ENCODE measurements around the gene TFAM.

TFAM gene

GRCh38 chr10:58396057-58396456 lies 10.8 kb downstream of the TFAM start:
- H3K27me3 ChIP-seq (ENCODE audit: control insufficient read depth in 1 of 2, insufficient read depth in 1 of 2, low read length in 2 of 2): no peaks in the 10 kb centered on the region

GRCh38 chr10:58397830-58398229 lies 12.6 kb downstream of the TFAM start:
- no peak overlapping the region for H2AFZ ChIP-seq (ENCODE audit: low read depth, low read length)
- no peak overlapping the region for H3K23ac ChIP-seq (ENCODE audit: low read length in 2 of 2)
- no peak overlapping the region for H2BK12ac ChIP-seq (ENCODE audit: low read length in 2 of 2)
- H2BK5ac ChIP-seq (ENCODE audit: low read depth, low read length, poor library complexity, severe bottlenecking): no peak overlapping the region
- H3K27ac ChIP-seq (ENCODE audit: low read length, poor library complexity, severe bottlenecking): no peak overlapping the region
- H2AK5ac ChIP-seq (ENCODE audit: low read length, severe bottlenecking): no peak overlapping the region
- no peak overlapping the region for H2BK120ac ChIP-seq (ENCODE audit: low read depth, low read length)
- H3K27me3 ChIP-seq (ENCODE audit: control insufficient read depth in 1 of 2, insufficient read depth in 1 of 2, low read length in 2 of 2): no peaks in the 10 kb centered on the region
- H3K79me1 ChIP-seq (replicated peaks; ENCODE audit: low read length, poor library complexity, severe bottlenecking): peaks cover 2% of the 10 kb centered on the region
- no peak overlapping the region for H2BK15ac ChIP-seq (ENCODE audit: low read depth, poor library complexity, severe bottlenecking)
- 94% methylated on average over 3 of the region's 3 CpGs for WGBS
- H3K4ac ChIP-seq (ENCODE audit: low read depth in 1 of 2, low read length in 2 of 2): no peak overlapping the region
- no peak overlapping the region for H3K14ac ChIP-seq (ENCODE audit: low read length in 2 of 2)
- H4K91ac ChIP-seq (ENCODE audit: low read length): no peak overlapping the region
- no peak overlapping the region for H4K8ac ChIP-seq (ENCODE audit: low read length)
- H3K18ac ChIP-seq (ENCODE audit: low read depth in 1 of 2, low read length in 2 of 2): no peak overlapping the region
- peaks cover 5 to 46% of the 10 kb centered on the region in 2 experiments for H3K36me3 ChIP-seq (ENCODE audit: control insufficient read depth in 1 of 2, insufficient read depth in 2 of 2, low read depth in 1 of 2, low read length in 2 of 2)
- H3K9me3 ChIP-seq (ENCODE audit: control insufficient read depth, low read length): no peaks in the 10 kb centered on the region
- no peak overlapping the region for H3K4me2 ChIP-seq (ENCODE audit: low read length, poor library complexity, severe bottlenecking)
- no peak overlapping the region for H3K9ac ChIP-seq (ENCODE audit: low read length)
- no peak for DNase-seq
- no peaks in the 10 kb centered on the region for H3K4me1 ChIP-seq (ENCODE audit: control insufficient read depth, insufficient read depth, low read depth, low read length)
- no peak overlapping the region for H3K4me3 ChIP-seq (ENCODE audit: insufficient read depth in 1 of 2, low read depth in 1 of 2, low read length in 2 of 2)

More at GRCh38 chr10:58396057-58396456, 10.8 kb downstream of the TFAM start:
- H3K4ac ChIP-seq (ENCODE audit: low read depth in 1 of 2, low read length in 2 of 2): no peak overlapping the region
- no peak overlapping the region for H3K4me2 ChIP-seq (ENCODE audit: low read length, poor library complexity, severe bottlenecking)
- no peak overlapping the region for H2AK5ac ChIP-seq (ENCODE audit: low read length, severe bottlenecking)
- no peak overlapping the region for H3K14ac ChIP-seq (ENCODE audit: low read length in 2 of 2)
- H2AFZ ChIP-seq (ENCODE audit: low read depth, low read length): no peak overlapping the region
- H2BK15ac ChIP-seq (ENCODE audit: low read depth, poor library complexity, severe bottlenecking): no peak overlapping the region
- H3K4me3 ChIP-seq (ENCODE audit: insufficient read depth in 1 of 2, low read depth in 1 of 2, low read length in 2 of 2): no peak overlapping the region
- H4K8ac ChIP-seq (ENCODE audit: low read length): no peak overlapping the region
- H3K4me1 ChIP-seq (ENCODE audit: control insufficient read depth, insufficient read depth, low read depth, low read length): no peaks in the 10 kb centered on the region
- no peak overlapping the region for H2BK12ac ChIP-seq (ENCODE audit: low read length in 2 of 2)
- no peak overlapping the region for H4K91ac ChIP-seq (ENCODE audit: low read length)
- no peak overlapping the region for H3K27ac ChIP-seq (ENCODE audit: low read length, poor library complexity, severe bottlenecking)
- no peaks in the 10 kb centered on the region for H3K9me3 ChIP-seq (ENCODE audit: control insufficient read depth, low read length)
- no peak overlapping the region for H2BK120ac ChIP-seq (ENCODE audit: low read depth, low read length)
- peaks cover 9 to 60% of the 10 kb centered on the region in 2 experiments for H3K36me3 ChIP-seq (ENCODE audit: control insufficient read depth in 1 of 2, insufficient read depth in 2 of 2, low read depth in 1 of 2, low read length in 2 of 2)
- DNase-seq: no peak
- H3K9ac ChIP-seq (ENCODE audit: low read length): no peak overlapping the region
- no peak overlapping the region for H2BK5ac ChIP-seq (ENCODE audit: low read depth, low read length, poor library complexity, severe bottlenecking)
- H3K79me1 ChIP-seq (replicated peaks; ENCODE audit: low read length, poor library complexity, severe bottlenecking): peaks cover 2% of the 10 kb centered on the region
- no peak overlapping the region for H3K23ac ChIP-seq (ENCODE audit: low read length in 2 of 2)
- no peak overlapping the region for H3K18ac ChIP-seq (ENCODE audit: low read depth in 1 of 2, low read length in 2 of 2)

GRCh38 chr10:58399410-58399809 lies 14.2 kb downstream of the TFAM start:
- DNase-seq: no peak
- H3K9me3 ChIP-seq (ENCODE audit: control insufficient read depth, low read length): no peaks in the 10 kb centered on the region
- WGBS: 100% methylated on average over 1 of the region's 4 CpGs

GRCh38 chr10:58400609-58401008 lies 15.4 kb downstream of the TFAM start:
- H2AFZ ChIP-seq (ENCODE audit: low read depth, low read length): no peak overlapping the region
- no peaks in the 10 kb centered on the region for H3K4me1 ChIP-seq (ENCODE audit: control insufficient read depth, insufficient read depth, low read depth, low read length)
- no CpG with 5 or more reads among the region's 1 CpG for WGBS
- DNase-seq: peak; percentile 48
- H3K18ac ChIP-seq (ENCODE audit: low read depth in 1 of 2, low read length in 2 of 2): no peak overlapping the region
- no peak overlapping the region for H3K4me2 ChIP-seq (ENCODE audit: low read length, poor library complexity, severe bottlenecking)
- H4K8ac ChIP-seq (ENCODE audit: low read length): no peak overlapping the region
- no peak overlapping the region for H2BK120ac ChIP-seq (ENCODE audit: low read depth, low read length)
- no peak overlapping the region for H3K9ac ChIP-seq (ENCODE audit: low read length)
- no peak overlapping the region for H2BK12ac ChIP-seq (ENCODE audit: low read length in 2 of 2)
- H2BK5ac ChIP-seq (ENCODE audit: low read depth, low read length, poor library complexity, severe bottlenecking): no peak overlapping the region
- no peak overlapping the region for H3K4ac ChIP-seq (ENCODE audit: low read depth in 1 of 2, low read length in 2 of 2)
- H3K79me1 ChIP-seq (replicated peaks; ENCODE audit: low read length, poor library complexity, severe bottlenecking): peaks cover 2% of the 10 kb centered on the region
- no peak overlapping the region for H2BK15ac ChIP-seq (ENCODE audit: low read depth, poor library complexity, severe bottlenecking)
- no peaks in the 10 kb centered on the region for H3K9me3 ChIP-seq (ENCODE audit: control insufficient read depth, low read length)
- no peak overlapping the region for H2AK5ac ChIP-seq (ENCODE audit: low read length, severe bottlenecking)
- no peak overlapping the region for H4K91ac ChIP-seq (ENCODE audit: low read length)
- no peak overlapping the region for H3K4me3 ChIP-seq (ENCODE audit: insufficient read depth in 1 of 2, low read depth in 1 of 2, low read length in 2 of 2)
- H3K36me3 ChIP-seq (ENCODE audit: control insufficient read depth in 1 of 2, insufficient read depth in 2 of 2, low read depth in 1 of 2, low read length in 2 of 2): peaks cover 0 to 23% of the 10 kb centered on the region in 2 experiments
- H3K27me3 ChIP-seq (ENCODE audit: control insufficient read depth in 1 of 2, insufficient read depth in 1 of 2, low read length in 2 of 2): no peaks in the 10 kb centered on the region
- H3K14ac ChIP-seq (ENCODE audit: low read length in 2 of 2): no peak overlapping the region
- H3K23ac ChIP-seq (ENCODE audit: low read length in 2 of 2): no peak overlapping the region
- no peak overlapping the region for H3K27ac ChIP-seq (ENCODE audit: low read length, poor library complexity, severe bottlenecking)

More at GRCh38 chr10:58399410-58399809, 14.2 kb downstream of the TFAM start:
- Histone ChIP-seq H3K4ac (ENCODE audit: low read depth in 1 of 2, low read length in 2 of 2) (no peak overlapping the region), H2BK15ac (ENCODE audit: low read depth, poor library complexity, severe bottlenecking) (no peak overlapping the region), H3K27ac (ENCODE audit: low read length, poor library complexity, severe bottlenecking) (no peak overlapping the region), H3K27me3 (ENCODE audit: control insufficient read depth in 1 of 2, insufficient read depth in 1 of 2, low read length in 2 of 2) (no peaks in the 10 kb centered on the region), H2BK12ac (ENCODE audit: low read length in 2 of 2) (no peak overlapping the region), H3K4me2 (ENCODE audit: low read length, poor library complexity, severe bottlenecking) (no peak overlapping the region), H2AFZ (ENCODE audit: low read depth, low read length) (no peak overlapping the region), H3K14ac (ENCODE audit: low read length in 2 of 2) (no peak overlapping the region), H4K8ac (ENCODE audit: low read length) (no peak overlapping the region), H3K36me3 (ENCODE audit: control insufficient read depth in 1 of 2, insufficient read depth in 2 of 2, low read depth in 1 of 2, low read length in 2 of 2) (peaks cover 0 to 35% of the 10 kb centered on the region in 2 experiments), H2BK120ac (ENCODE audit: low read depth, low read length) (no peak overlapping the region), H2AK5ac (ENCODE audit: low read length, severe bottlenecking) (no peak overlapping the region), H3K4me3 (ENCODE audit: insufficient read depth in 1 of 2, low read depth in 1 of 2, low read length in 2 of 2) (no peak overlapping the region), H2BK5ac (ENCODE audit: low read depth, low read length, poor library complexity, severe bottlenecking) (no peak overlapping the region), H4K91ac (ENCODE audit: low read length) (no peak overlapping the region), H3K79me1 (replicated peaks; ENCODE audit: low read length, poor library complexity, severe bottlenecking) (peaks cover 2% of the 10 kb centered on the region), H3K18ac (ENCODE audit: low read depth in 1 of 2, low read length in 2 of 2) (no peak overlapping the region), H3K23ac (ENCODE audit: low read length in 2 of 2) (no peak overlapping the region), H3K9ac (ENCODE audit: low read length) (peak overlapping the region; percentile 60), H3K4me1 (ENCODE audit: control insufficient read depth, insufficient read depth, low read depth, low read length) (no peaks in the 10 kb centered on the region)
